Activated CD4-positive, CD25-positive, alpha-beta regulatory T cell (primary cell): ENCODE results near the gene MMAB.

Experiments used
- DNase-seq, 4 experiments: peaks; one replicate each; lab custom pipeline; 2025; lab: John Stamatoyannopoulos, UW

MMAB gene

DNA sequence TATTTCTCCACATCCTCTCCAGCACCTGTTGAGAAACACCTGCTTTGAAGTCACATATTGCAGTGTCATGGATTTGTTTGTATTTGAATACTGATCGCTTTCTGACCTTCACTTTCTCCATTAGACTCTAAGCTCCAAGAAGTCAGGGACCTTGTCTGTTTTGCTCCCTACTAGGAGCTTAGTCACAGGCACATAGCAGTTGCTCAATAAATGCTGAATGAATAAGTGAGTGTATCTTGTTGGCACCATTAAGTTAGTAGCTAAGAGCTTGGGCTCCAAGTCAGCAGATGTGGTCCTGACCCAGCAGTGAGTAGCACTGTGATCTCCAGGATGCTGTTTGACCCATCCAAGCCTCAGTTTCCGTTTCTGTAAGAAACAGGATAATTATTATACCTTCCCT is 10.4 kb upstream of the MMAB start:
- no peak for DNase-seq

- DNase-seq: no peak
Observed at GRCh38 chr12:109582636-109583035, 9.3 kb upstream of the MMAB start.

DNA sequence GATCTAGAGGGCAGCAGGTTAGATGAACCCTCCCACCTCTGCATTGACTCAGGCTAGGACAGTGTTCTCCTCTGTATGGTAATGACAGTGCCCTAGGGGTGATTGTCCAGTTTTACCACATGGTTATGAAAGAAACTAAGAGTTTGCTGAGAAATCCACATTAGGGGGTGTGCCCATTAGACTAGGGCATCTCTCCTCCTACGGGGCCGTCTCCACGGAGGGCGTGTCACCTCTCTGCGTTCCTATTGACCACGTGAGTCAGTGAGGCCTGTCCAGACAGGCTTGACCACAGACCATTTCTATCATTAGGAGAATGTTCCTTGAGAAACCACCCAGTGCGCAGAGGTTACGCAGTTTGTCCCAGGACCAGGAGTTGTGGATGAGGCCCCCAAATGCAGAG is 8.6 kb upstream of the MMAB start:
- DNase-seq: no peak

- no peak for DNase-seq
Observed at GRCh38 chr12:109581334-109581691, 8.0 kb upstream of the MMAB start.

- DNase-seq: no peak
Observed at GRCh38 chr12:109580684-109581333, 7.5 kb upstream of the MMAB start.

DNA sequence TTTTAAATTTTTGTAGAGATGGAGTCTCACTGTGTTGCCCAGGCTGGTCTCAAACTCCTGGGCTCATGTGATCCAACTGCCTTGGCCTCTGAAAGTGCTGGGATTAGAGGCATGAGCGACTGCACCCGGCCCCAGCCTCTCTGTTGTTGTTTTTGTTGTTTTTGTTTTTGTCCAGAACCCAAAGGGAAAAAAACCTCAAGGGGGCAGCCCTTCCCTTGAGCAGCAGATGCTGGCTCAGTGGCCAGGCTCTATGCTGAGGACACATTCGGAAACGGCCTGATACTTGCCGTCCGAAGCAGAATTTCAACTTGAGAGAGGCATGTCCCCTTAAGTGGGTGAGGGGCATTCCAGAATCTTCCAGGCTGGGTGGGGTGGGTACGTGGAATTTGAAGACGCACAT is 7.0 kb upstream of the MMAB start:
- no peak for DNase-seq

- DNase-seq: no peak
Observed at GRCh38 chr12:109579639-109580038, 6.3 kb upstream of the MMAB start.

DNA sequence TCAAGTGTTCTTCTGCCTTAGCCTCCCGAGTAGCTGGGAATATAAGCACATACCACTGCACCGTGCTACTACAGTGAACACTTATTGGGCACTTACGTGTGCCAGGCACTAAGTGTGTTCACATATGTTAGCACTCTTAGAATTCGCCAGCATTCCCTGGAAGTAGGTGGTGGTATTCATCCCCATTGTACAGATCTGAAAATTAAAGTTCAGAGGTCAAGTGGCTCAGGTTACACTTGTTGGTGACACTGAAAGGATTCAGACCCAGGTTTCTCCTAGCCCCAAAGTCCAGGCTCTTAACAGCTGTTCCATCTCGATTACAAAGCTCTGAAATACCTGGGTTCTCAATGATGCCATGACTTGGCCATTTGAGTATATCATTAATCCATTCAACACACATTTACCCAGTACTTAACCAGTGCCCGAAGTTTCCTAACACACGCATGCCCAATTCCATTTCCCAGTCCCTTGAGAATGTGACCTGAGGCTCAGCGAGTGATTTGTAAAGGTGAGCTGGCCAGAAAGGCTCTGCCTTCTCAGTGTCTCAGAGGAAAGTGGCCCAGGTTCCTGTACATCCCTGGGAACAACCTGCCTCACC is 5.1 kb upstream of the MMAB start:
- DNase-seq: no peak

- DNase-seq: no peak
Observed at GRCh38 chr12:109577311-109577710, 4.0 kb upstream of the MMAB start.

DNA sequence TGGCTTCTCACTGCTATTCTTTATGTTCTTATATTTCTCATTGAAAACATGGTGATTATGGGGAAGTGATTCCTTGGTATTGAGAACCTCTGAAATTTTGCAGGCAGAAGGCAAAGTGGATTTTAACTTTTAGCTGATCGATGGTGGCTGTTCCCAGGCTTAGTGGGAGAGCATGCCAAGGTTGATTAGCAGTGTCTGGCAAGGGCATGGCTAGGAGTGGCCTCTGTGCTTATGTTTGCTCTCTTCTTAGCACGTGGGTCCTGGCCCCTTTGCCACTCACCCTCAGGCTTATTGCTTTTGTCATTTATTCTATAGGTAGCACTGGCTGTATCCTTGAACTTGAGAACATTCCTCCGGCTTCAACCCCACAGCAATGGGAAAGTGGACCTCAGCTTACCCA is 2.4 kb upstream of the MMAB start:
- no peak for DNase-seq

DNA sequence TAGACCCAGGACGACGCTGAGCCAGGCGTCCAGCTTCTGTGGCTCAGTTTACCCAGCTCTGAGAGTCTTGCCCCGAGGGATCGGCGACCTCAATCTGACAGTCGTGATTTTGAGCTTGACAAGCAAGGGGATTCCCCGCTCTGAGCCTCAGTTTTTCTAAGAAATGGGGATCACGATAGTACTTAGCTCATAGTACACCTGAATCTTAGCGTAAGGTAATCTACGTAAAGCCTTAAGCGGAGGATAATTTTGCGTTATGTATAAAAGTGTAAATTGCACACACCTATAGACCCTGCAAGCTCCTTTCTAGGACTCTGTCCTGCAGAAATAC is 575 bp upstream of the MMAB start:
- DNase-seq: no peak

- DNase-seq: no peak
Observed at GRCh38 chr12:109572506-109572845, 828 bp downstream of the MMAB start.

GRCh38 chr12:109571773-109572505 is 1.4 kb downstream of the MMAB start:
- no peak for DNase-seq

DNA sequence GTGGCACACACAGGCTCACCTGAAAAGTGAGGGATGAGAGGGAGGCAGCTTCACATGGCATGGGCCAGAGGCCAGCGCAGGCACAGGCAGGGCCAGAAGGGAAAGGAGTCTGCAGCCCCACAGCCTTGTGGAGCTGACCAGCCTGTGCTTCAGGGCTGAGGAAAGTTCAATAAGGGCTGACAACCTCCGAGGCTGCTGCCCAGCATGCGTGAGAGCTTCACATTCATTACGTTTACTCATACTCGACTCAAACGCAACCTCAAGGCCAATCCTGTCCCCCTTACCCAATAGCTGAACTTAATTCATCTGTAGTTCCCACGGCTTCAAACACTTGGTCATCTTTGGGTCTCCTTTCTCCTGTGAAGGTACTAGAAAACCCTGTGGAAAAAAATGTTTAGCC is 4.8 kb downstream of the MMAB start:
- no peak for DNase-seq

DNA sequence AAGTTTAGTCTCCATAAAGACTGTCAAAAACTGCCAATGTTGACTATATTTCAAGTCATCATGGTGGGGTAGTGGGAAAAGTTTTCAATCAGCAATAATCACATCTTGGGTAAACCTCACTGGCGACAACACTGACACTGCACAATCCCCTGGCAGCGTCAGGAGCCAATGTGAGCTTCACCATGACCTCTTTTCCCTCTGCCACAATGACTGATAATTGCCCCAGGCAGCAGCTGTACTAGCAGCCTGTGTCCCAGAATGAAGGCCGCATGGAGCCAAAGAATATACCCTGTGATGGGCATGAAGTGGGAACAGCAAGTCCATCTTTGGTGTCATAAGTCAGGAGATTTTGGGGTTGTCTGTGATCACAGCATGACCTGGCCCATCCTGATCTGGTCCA is 5.3 kb downstream of the MMAB start:
- DNase-seq: no peak

DNA sequence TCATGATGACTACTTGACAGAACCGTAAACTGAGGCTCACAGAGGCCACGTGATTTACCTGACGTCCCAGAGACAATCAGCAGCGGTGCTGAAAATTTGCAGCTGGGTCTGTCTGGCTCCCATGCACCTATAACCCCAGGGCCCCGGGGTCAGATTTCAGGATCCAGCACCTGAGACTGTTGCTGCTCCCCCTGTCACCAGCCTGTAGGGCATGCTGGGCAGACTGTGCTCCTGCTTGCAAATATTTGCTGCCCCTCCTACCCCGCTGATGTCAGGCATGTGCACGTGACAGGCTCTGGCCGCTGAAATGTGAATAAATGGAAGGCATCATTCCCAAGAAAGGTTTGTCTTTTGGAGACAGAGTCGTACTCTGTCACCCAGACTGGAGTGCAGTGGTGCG is 6.0 kb downstream of the MMAB start:
- no peak for DNase-seq

GRCh38 chr12:109566424-109566823 is 6.9 kb downstream of the MMAB start:
- no peak for DNase-seq

GRCh38 chr12:109563291-109564284 is 9.7 kb downstream of the MMAB start:
- no peak for DNase-seq

GRCh38 chr12:109562871-109563270 is 10.4 kb downstream of the MMAB start:
- no peak for DNase-seq

DNA sequence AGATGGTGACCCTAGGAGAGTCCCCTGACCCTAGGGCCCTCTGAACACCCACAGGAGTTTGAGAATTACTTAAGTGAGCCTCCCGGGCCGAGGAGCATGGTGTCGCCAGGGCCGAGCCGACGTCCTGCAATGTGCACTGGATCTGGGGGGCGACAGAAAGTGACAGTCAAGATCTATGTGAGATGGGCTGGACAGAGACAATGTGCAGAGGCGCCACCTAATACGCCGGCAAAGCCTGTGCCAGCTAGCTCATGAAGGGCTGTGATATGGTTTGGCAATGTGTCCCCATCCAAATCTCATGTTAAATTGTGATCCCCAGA is 11.6 kb downstream of the MMAB start:
- DNase-seq: no peak

GRCh38 chr12:109560867-109561710 is 12.2 kb downstream of the MMAB start:
- no peak for DNase-seq

DNA sequence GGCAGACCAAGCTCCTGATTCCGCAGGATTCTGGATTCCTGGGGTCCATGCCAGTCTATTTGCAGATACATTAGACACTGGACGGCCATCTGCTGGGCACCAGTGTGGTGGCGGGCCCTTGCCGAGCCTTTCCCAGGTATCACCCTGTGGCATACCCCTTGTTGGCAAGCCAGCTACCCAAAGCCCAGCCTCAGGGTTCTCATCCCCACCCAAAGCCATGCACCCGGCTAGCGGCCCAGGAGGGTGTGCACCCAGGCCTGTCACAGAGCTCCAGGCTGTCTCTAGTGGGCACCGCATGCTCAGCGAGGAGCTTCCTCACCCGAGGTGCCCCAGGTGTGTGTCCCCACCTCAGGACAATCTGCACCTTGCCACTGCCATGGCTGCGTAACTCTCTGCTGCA is 13.7 kb downstream of the MMAB start:
- DNase-seq: no peak
